Measurements from ENCODE around the gene ADAP2. TPM values are rescaled to one million over a fixed set of nuclear protein-coding genes. Genes with fewer than 3 reads are reported as not detected.
A peak's percentile ranks its signal among the peaks of the same experiment; 100 is the strongest.

ADAP2 gene
- polyA plus RNA-seq, 4 donors = 0.89 to 6.1 (median 4.2) TPM

DNA sequence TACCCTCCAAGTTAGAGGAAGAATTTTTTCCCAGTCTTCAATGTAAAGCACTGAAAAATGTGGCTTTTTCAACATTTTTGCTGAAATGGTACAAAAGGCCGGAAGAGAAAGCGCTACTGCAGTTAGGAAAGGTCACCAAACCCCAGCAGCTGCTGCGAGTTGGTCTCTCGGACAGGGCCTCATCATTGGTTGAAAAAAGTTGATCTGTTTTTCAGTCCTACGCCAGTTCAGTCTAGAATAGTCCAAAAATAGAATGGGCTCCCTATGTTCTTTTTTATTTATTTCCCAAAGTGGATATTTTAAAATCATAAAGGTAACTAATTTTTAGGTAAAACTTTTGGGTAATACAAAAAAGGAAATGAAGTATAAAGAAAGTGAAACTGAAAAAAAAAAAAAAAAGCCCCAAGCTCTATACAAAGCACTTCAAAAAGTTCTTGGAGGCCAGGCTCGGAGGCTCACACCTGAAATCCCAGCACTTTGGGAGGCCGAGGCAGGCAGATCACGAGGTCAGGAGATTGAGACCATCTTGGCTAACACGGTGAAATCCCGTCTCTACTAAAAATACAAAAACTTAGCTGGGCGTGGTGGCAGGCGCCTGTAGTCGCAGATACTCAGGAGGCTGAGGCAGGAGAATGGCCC, 17.4 kb downstream of the ADAP2 start:
- DNase-seq (no peak), FAIRE-seq (no peak)
- Histone ChIP-seq H3K27ac (ENCODE audit: low read depth in 1 of 3, low read length in 2 of 3) (peak overlapping the region in 1 of 3 donors; percentile 46), H3K4me1 (ENCODE audit: control insufficient read depth in 3 of 3, insufficient read depth in 2 of 3, low read depth in 1 of 3, low read length in 2 of 3) (no peaks in the 10 kb centered on the region), H3K36me3 (ENCODE audit: control insufficient read depth in 3 of 3, insufficient read depth in 2 of 3, low read depth in 1 of 3, low read length in 3 of 3) (no peaks in the 10 kb centered on the region), H3K27me3 (ENCODE audit: control insufficient read depth in 3 of 3, insufficient read depth in 3 of 3, low read length in 3 of 3) (peaks cover 0 to 3% (median 0%) of the 10 kb centered on the region in 3 donors), H3K4me3 (ENCODE audit: low read depth in 1 of 3, low read length in 3 of 3) (no peak overlapping the region), H3K9me3 (ENCODE audit: control insufficient read depth in 2 of 2, insufficient read depth in 1 of 2, low read depth in 1 of 2, low read length in 1 of 2) (no peaks in the 10 kb centered on the region)
- 70 to 82% (median 72%) methylated on average over 13 of the region's 13 CpGs for WGBS, 3 donors

DNA sequence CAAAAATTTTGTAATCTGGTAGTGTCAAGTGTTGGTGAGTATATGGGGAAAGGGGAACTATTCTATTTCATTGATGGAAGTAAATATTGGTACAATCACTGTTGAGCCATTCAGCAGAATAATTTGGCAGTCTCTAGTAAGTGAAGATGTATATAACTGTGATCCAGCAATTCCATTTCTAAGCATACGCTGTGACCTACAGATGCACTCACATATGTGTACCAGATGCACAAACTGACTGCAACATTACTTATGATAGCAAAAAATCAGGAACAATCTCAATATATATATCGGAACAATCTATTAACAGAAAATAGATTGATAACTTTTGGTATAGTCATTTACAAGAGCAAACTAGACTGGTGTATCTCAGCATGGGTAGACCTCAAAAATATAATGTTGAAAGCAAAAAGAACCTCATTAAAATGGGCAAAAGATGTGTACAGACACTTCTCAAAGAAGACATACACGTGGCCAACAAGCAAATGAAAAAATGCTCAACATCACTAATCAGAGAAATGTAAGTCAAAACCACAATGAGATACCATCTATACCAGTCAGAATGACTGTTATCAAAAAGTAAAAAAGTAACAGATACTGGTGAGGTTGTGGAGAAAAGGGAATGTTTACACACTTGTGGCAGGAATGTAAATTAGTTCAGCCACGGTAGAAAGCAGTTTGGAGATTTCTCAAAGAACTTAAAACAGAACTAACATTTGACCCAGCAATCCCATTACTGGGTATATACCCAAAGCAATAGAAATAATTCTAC, 20.7 kb downstream of the ADAP2 start:
- 56 to 64% (median 58%) methylated on average over 4 of the region's 4 CpGs for WGBS, 3 donors
- FAIRE-seq = no peak

GRCh38 chr17:30947796-30948195, 26.1 kb downstream of the ADAP2 start:
- Histone ChIP-seq H3K4me3 (ENCODE audit: low read depth in 1 of 3, low read length in 3 of 3) (no peak overlapping the region), H3K4me1 (ENCODE audit: control insufficient read depth in 3 of 3, insufficient read depth in 2 of 3, low read depth in 1 of 3, low read length in 2 of 3) (peaks cover 0 to 16% (median 3%) of the 10 kb centered on the region in 3 donors), H3K27ac (ENCODE audit: low read depth in 1 of 3, low read length in 2 of 3) (no peak overlapping the region), H3K36me3 (ENCODE audit: control insufficient read depth in 3 of 3, insufficient read depth in 2 of 3, low read depth in 1 of 3, low read length in 3 of 3) (no peaks in the 10 kb centered on the region), H3K27me3 (ENCODE audit: control insufficient read depth in 3 of 3, insufficient read depth in 3 of 3, low read length in 3 of 3) (no peaks in the 10 kb centered on the region), H3K9me3 (ENCODE audit: control insufficient read depth in 2 of 2, insufficient read depth in 1 of 2, low read depth in 1 of 2, low read length in 1 of 2) (no peaks in the 10 kb centered on the region)
- WGBS, 3 donors = 95 to 97% (median 96%) methylated on average over 5 of the region's 5 CpGs
- FAIRE-seq (no peak), DNase-seq (no peak)

More for the DNA sequence above, 20.7 kb downstream of the ADAP2 start:
- no peak overlapping the region for H3K4me3 ChIP-seq (ENCODE audit: low read depth in 1 of 3, low read length in 3 of 3)
- DNase-seq = no peak
- H3K36me3 ChIP-seq (ENCODE audit: control insufficient read depth in 3 of 3, insufficient read depth in 2 of 3, low read depth in 1 of 3, low read length in 3 of 3) = no peaks in the 10 kb centered on the region
- H3K27ac ChIP-seq (ENCODE audit: low read depth in 1 of 3, low read length in 2 of 3) = no peak overlapping the region
- no peaks in the 10 kb centered on the region for H3K9me3 ChIP-seq (ENCODE audit: control insufficient read depth in 2 of 2, insufficient read depth in 1 of 2, low read depth in 1 of 2, low read length in 1 of 2)
- no peaks in the 10 kb centered on the region for H3K4me1 ChIP-seq (ENCODE audit: control insufficient read depth in 3 of 3, insufficient read depth in 2 of 3, low read depth in 1 of 3, low read length in 2 of 3)
- H3K27me3 ChIP-seq (ENCODE audit: control insufficient read depth in 3 of 3, insufficient read depth in 3 of 3, low read length in 3 of 3) = no peaks in the 10 kb centered on the region

- peaks cover 0 to 16% (median 3%) of the 10 kb centered on the region in 3 donors for H3K4me1 ChIP-seq (ENCODE audit: control insufficient read depth in 3 of 3, insufficient read depth in 2 of 3, low read depth in 1 of 3, low read length in 2 of 3)
- H3K9me3 ChIP-seq (ENCODE audit: control insufficient read depth in 2 of 2, insufficient read depth in 1 of 2, low read depth in 1 of 2, low read length in 1 of 2) = no peaks in the 10 kb centered on the region
- WGBS, 3 donors = 72 to 87% (median 84%) methylated on average over 5 of the region's 5 CpGs
- no peaks in the 10 kb centered on the region for H3K36me3 ChIP-seq (ENCODE audit: control insufficient read depth in 3 of 3, insufficient read depth in 2 of 3, low read depth in 1 of 3, low read length in 3 of 3)
- H3K27ac ChIP-seq (ENCODE audit: low read depth in 1 of 3, low read length in 2 of 3) = peak overlapping the region; percentile 47 to 71 (median 50)
- H3K4me3 ChIP-seq (ENCODE audit: low read depth in 1 of 3, low read length in 3 of 3) = no peak overlapping the region
- DNase-seq (no peak), FAIRE-seq (no peak)
- no peaks in the 10 kb centered on the region for H3K27me3 ChIP-seq (ENCODE audit: control insufficient read depth in 3 of 3, insufficient read depth in 3 of 3, low read length in 3 of 3)
Observed at GRCh38 chr17:30950189-30950588, 28.4 kb downstream of the ADAP2 start.

DNA sequence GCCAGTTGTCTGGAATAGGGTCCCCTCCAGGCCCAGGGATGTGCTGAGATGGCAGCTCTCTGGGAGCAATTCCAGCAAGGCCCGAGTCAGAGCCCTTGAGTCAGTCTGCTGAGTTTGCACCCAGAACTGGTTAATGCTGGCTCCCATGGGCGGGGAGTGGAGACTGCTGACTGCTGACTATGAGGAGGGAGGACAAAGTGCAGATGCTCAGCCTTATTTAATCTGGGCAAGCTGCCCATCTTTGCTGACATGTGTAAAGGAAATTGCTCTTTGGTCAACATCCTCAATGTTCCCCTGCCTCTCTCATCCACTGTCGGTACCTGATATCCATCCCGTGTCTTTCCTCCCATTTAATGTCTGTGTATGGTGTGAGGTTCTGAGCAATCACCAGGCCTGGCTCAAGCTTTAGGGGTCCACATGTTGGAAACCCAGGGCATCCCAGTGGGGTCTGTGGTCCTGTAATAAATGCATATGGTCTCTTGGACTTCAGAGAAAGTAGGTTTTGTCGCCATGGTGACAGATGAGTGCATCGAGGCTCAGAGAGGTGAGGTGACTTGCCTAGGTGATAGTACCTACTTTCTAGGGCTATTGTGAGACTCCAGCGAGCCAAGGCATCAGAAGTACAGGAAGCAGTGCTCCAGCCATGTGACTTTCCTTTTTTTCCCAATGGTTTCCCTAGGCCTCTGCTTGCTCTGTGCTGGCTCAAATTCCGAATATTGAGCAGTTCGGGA, 29.1 kb downstream of the ADAP2 start:
- no peaks in the 10 kb centered on the region for H3K27me3 ChIP-seq (ENCODE audit: control insufficient read depth in 3 of 3, insufficient read depth in 3 of 3, low read length in 3 of 3)
- no peak overlapping the region for H3K4me3 ChIP-seq (ENCODE audit: low read depth in 1 of 3, low read length in 3 of 3)
- no peaks in the 10 kb centered on the region for H3K9me3 ChIP-seq (ENCODE audit: control insufficient read depth in 2 of 2, insufficient read depth in 1 of 2, low read depth in 1 of 2, low read length in 1 of 2)
- peaks cover 0 to 16% (median 3%) of the 10 kb centered on the region in 3 donors for H3K4me1 ChIP-seq (ENCODE audit: control insufficient read depth in 3 of 3, insufficient read depth in 2 of 3, low read depth in 1 of 3, low read length in 2 of 3)
- H3K36me3 ChIP-seq (ENCODE audit: control insufficient read depth in 3 of 3, insufficient read depth in 2 of 3, low read depth in 1 of 3, low read length in 3 of 3) = no peaks in the 10 kb centered on the region
- DNase-seq (peak; percentile 97 to 99), FAIRE-seq (no peak)
- WGBS, 3 donors = 24 to 48% (median 37%) methylated on average over 9 of the region's 9 CpGs
- H3K27ac ChIP-seq (ENCODE audit: low read depth in 1 of 3, low read length in 2 of 3) = peak overlapping the region; percentile 50 to 81 (median 55)

GRCh38 chr17:30952638-30953393, 31.1 kb downstream of the ADAP2 start:
- H3K9me3 ChIP-seq (ENCODE audit: control insufficient read depth in 2 of 2, insufficient read depth in 1 of 2, low read depth in 1 of 2, low read length in 1 of 2) = no peaks in the 10 kb centered on the region
- DNase-seq (no peak), FAIRE-seq (no peak)
- 67 to 93% (median 83%) methylated on average over 9 of the region's 9 CpGs for WGBS, 3 donors
- no peaks in the 10 kb centered on the region for H3K27me3 ChIP-seq (ENCODE audit: control insufficient read depth in 3 of 3, insufficient read depth in 3 of 3, low read length in 3 of 3)
- H3K4me1 ChIP-seq (ENCODE audit: control insufficient read depth in 3 of 3, insufficient read depth in 2 of 3, low read depth in 1 of 3, low read length in 2 of 3) = peaks cover 0 to 16% (median 3%) of the 10 kb centered on the region in 3 donors
- H3K36me3 ChIP-seq (ENCODE audit: control insufficient read depth in 3 of 3, insufficient read depth in 2 of 3, low read depth in 1 of 3, low read length in 3 of 3) = no peaks in the 10 kb centered on the region
- H3K4me3 ChIP-seq (ENCODE audit: low read depth in 1 of 3, low read length in 3 of 3) = no peak overlapping the region
- H3K27ac ChIP-seq (ENCODE audit: low read depth in 1 of 3, low read length in 2 of 3) = peak overlapping the region in 1 of 3 donors; percentile 60

- no peak overlapping the region for H3K27ac ChIP-seq (ENCODE audit: low read depth in 1 of 3, low read length in 2 of 3)
- FAIRE-seq = no peak
- WGBS, 3 donors = 75 to 94% (median 92%) methylated on average over 6 of the region's 6 CpGs
Observed at GRCh38 chr17:30954046-30954830, 32.5 kb downstream of the ADAP2 start.

More at GRCh38 chr17:30954046-30954830, 32.5 kb downstream of the ADAP2 start:
- Histone ChIP-seq H3K4me3 (ENCODE audit: low read depth in 1 of 3, low read length in 3 of 3) (no peak overlapping the region), H3K9me3 (ENCODE audit: control insufficient read depth in 2 of 2, insufficient read depth in 1 of 2, low read depth in 1 of 2, low read length in 1 of 2) (no peaks in the 10 kb centered on the region), H3K27me3 (ENCODE audit: control insufficient read depth in 3 of 3, insufficient read depth in 3 of 3, low read length in 3 of 3) (no peaks in the 10 kb centered on the region), H3K4me1 (ENCODE audit: control insufficient read depth in 3 of 3, insufficient read depth in 2 of 3, low read depth in 1 of 3, low read length in 2 of 3) (peaks cover 0 to 16% (median 3%) of the 10 kb centered on the region in 3 donors), H3K36me3 (ENCODE audit: control insufficient read depth in 3 of 3, insufficient read depth in 2 of 3, low read depth in 1 of 3, low read length in 3 of 3) (no peaks in the 10 kb centered on the region)
- no peak for DNase-seq

Data from small intestine (tissue), 7 donors.